CD4-positive, alpha-beta T cell treated with Interleukin-15 for 4 hours (primary cell): ENCODE data around the gene OR6Q1.

Source experiments
- DNase-seq: peaks from one replicate; pipeline ENCODE4 v3.0.0-alpha.2; 2020; ENCODE audit warnings: low spot score

The OR6Q1 gene

GRCh38 chr11:58058276-58059006, 27.7 kb downstream of the OR6Q1 start:
- DNase-seq, result no peak

DNA sequence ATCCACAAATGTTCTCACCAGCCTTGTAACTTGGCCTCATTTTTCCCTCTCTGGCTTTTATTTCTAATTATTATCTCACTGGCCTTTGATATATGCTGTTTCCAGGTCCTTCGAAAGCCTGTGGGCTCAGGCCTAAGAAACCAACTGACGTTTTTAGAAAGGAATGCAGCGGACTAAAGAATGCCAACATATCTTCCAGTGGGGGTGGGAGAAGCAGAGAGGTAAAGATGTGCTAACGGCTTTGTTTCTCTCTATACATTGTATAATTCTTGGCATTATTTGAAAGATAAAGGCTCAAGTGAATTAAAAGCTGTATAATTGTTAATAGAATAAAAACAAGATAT, 28.2 kb downstream of the OR6Q1 start:
- DNase-seq, result no peak

DNA sequence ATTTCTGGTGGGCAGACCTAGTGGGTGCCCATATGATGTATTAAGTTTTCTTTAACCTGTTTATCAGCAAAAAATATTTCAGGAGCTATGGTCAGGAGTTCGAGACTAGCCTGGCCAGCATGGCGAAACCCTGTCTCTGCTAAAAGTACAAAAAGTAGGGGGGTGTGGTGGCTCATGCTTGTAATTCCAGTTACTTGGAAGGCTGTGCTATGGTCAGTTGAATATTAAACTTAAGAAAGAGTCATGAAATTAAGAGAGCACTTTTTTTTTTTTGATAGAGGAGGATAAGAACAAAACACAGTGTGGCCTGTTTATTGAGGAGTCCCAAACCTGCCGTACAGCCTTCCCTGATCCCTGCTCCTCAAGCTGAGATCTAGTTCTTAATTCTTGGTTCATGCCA, 29.8 kb downstream of the OR6Q1 start:
- DNase-seq, result no peak

GRCh38 chr11:58060939-58061672, 30.4 kb downstream of the OR6Q1 start:
- DNase-seq, result no peak

- DNase-seq, result no peak
Observed at GRCh38 chr11:58061813-58062212, 31.1 kb downstream of the OR6Q1 start.

GRCh38 chr11:58067685-58068084, 36.9 kb downstream of the OR6Q1 start:
- DNase-seq, result no peak

- no peak for DNase-seq
Observed at GRCh38 chr11:58068655-58069054, 37.9 kb downstream of the OR6Q1 start.

DNA sequence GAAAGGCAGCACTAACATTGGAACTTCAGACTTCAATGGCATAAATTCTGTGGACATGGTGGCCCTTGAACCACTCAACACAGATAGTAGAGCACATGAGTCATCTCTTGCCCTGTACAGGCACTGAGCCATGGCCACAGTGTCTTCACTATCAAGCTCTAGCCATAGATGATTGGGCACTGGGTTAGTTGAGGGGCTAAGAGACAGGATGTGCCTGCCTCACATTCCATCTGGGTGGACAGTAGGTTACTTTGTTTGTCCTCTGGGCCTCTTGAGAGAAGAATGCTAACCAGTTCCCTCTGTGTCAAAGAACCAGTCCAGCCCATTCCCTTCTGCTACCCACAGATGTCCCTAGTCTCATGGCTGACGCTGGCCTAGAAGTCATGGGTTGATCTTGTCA, 39.8 kb downstream of the OR6Q1 start:
- no peak for DNase-seq

DNA sequence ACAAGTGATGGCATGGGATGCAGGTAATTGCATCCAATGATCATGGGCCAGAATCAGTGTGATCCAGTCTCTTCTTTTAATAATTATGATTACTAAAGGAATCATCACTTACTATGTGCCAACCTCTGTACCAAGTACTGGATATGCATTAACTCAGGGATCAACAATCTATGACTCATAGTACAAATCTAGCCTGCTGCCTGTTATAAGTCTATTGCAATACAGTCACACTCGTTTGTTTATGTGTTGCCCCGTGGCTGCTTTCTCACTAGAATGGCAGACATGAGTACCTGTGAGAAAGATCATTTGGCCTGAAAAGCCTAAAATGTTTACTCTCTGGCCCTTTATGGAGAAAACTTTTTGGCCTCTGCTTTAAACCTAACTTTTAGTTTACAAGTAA, 45.0 kb downstream of the OR6Q1 start:
- no peak for DNase-seq
